Peyer's patch (tissue), 4 donors: ENCODE results near the gene SGPP1.

Experiments
- CTCF ChIP-seq, 6 experiments: fragments of 450-650 bp in 4 of 6; fragments of 200-600 bp in 2 of 6; sonication (generic) in 1 of 6; IDR thresholded peaks; one replicate each; pipeline ENCODE4 v1.5.1; 2017 to 2019; ENCODE audit warnings: antibody characterized with exemption in 6 of 6, mild to moderate bottlenecking in 3 of 6, moderate library complexity in 1 of 6
- POLR2A ChIP-seq, 2 donors: fragments of 450-650 bp; IDR thresholded peaks; one replicate each; pipeline ENCODE4 v1.5.1; 2017; ENCODE audit warnings: antibody characterized with exemption in 2 of 2, mild to moderate bottlenecking in 2 of 2, moderate library complexity in 2 of 2

- TF ChIP-seq CTCF (IDR thresholded peaks at IDR 0.05) (no peak), POLR2A (IDR thresholded peaks at IDR 0.05) (no peak)
These were observed 29.3 kb upstream of the SGPP1 start for GRCh38 chr14:63757211-63757610.
